HEK293T (cell line): ENCODE data around the gene CHURC1.

Source experiments
- CTCF ChIA-PET: fragments of 350-600 bp; formaldehyde crosslinking; extraction: SDS; loops from one replicate; lab custom pipeline; 2021; ENCODE audit warnings: antibody characterized with exemption, inconsistent platforms; lab: Yijun Ruan, JAX
- POLR2A ChIA-PET: fragments of 350-600 bp; formaldehyde crosslinking; extraction: SDS; loops from one replicate; lab custom pipeline; 2020; ENCODE audit warnings: antibody characterized with exemption, inconsistent platforms; lab: Yijun Ruan, JAX
- DNase-seq: peaks from one replicate; pipeline ENCODE4 v3.0.0; 2012; ENCODE audit warnings: mixed read lengths; ENCODE audit errors: extremely low spot score
- ARNT ChIP-seq: fragments of 450-650 bp; IDR thresholded peaks from 2 replicates; pipeline ENCODE4 v1.6.1; 2017; ENCODE audit warnings: mild to moderate bottlenecking
- BHLHE40 ChIP-seq: fragments of 450-650 bp; IDR thresholded peaks from 2 replicates; pipeline ENCODE4 v1.6.1; 2016; ENCODE audit warnings: mild to moderate bottlenecking, moderate library complexity, borderline replicate concordance
- CTBP1 ChIP-seq: fragments of 450-650 bp; IDR thresholded peaks from 2 replicates; pipeline ENCODE4 v1.6.1; 2016; ENCODE audit warnings: borderline replicate concordance
- ELF4 ChIP-seq: fragments of 450-650 bp; IDR thresholded peaks from 2 replicates; pipeline ENCODE4 v1.6.1; 2017; ENCODE audit warnings: antibody characterized with exemption
- FOXA1 ChIP-seq: fragments of 450-650 bp; IDR thresholded peaks from 2 replicates; pipeline ENCODE4 v1.6.1; 2016; ENCODE audit warnings: mild to moderate bottlenecking
- FOXK2 ChIP-seq: fragments of 450-650 bp; IDR thresholded peaks from 2 replicates; pipeline ENCODE4 v1.6.1; 2016; ENCODE audit warnings: mild to moderate bottlenecking
- FOXM1 ChIP-seq: fragments of 450-650 bp; IDR thresholded peaks from 2 replicates; pipeline ENCODE4 v1.6.1; 2017; ENCODE audit warnings: mild to moderate bottlenecking, borderline replicate concordance
- HDGF ChIP-seq: fragments of 450-650 bp; IDR thresholded peaks from 2 replicates; pipeline ENCODE4 v1.6.1; 2017; ENCODE audit warnings: antibody characterized with exemption, borderline replicate concordance
- L3MBTL2 ChIP-seq: fragments of 450-650 bp; conservative IDR thresholded peaks from 2 replicates; pipeline ENCODE4 v1.6.1; 2016; ENCODE audit warnings: mild to moderate bottlenecking
- LEF1 ChIP-seq: fragments of 450-650 bp; IDR thresholded peaks from 2 replicates; pipeline ENCODE4 v1.6.1; 2017; ENCODE audit warnings: mild to moderate bottlenecking, borderline replicate concordance
- NFRKB ChIP-seq: fragments of 450-650 bp; IDR thresholded peaks from 2 replicates; pipeline ENCODE4 v1.6.1; 2016; ENCODE audit warnings: mild to moderate bottlenecking, moderate library complexity
- PKNOX1 ChIP-seq: fragments of 450-650 bp; IDR thresholded peaks from 2 replicates; pipeline ENCODE4 v1.6.1; 2016
- SP1 ChIP-seq: fragments of 450-650 bp; IDR thresholded peaks from 2 replicates; pipeline ENCODE4 v1.6.1; 2017
- SUZ12 ChIP-seq: fragments of 450-650 bp; IDR thresholded peaks from 2 replicates; pipeline ENCODE4 v1.6.1; 2016; ENCODE audit warnings: mild to moderate bottlenecking
- TARDBP ChIP-seq: fragments of 450-650 bp; IDR thresholded peaks from 2 replicates; pipeline ENCODE4 v1.6.1; 2016
- ZNF384 ChIP-seq: fragments of 450-650 bp; IDR thresholded peaks from 2 replicates; pipeline ENCODE4 v1.6.1; 2016

The CHURC1 gene

GRCh38 chr14:64878837-64879634 lies 35.2 kb upstream of the CHURC1 start:
- CTCF ChIA-PET: interaction anchor here (0.7 to 5.1 kb wide), 6 partner anchors 11 to 624 kb away, joined by 3 to 30 read pairs (median 3); no protein-coding TSS in a partner anchor
- POLR2A ChIA-PET: interaction anchor here (0.6 to 2.0 kb wide), 3 partner anchors 108 to 491 kb away, joined by 3 to 5 read pairs (median 4); partner anchors contain the start of genes FNTB and MTHFD1
- TF ChIP-seq NFRKB: no peak
- DNase-seq: peak; percentile 20

- peak; percentile 60 for DNase-seq
- ChIA-PET POLR2A (interaction anchor here (0.6 to 1.5 kb wide), 8 partner anchors 12 to 492 kb away, joined by 3 to 8 read pairs (median 4); partner anchors contain the start of gene MTHFD1), CTCF (interaction anchor here (0.5 to 5.1 kb wide), 6 partner anchors 11 to 229 kb away, joined by 3 to 30 read pairs (median 10); no protein-coding TSS in a partner anchor)
- TF ChIP-seq BHLHE40: no peak
- TF ChIP-seq NFRKB: no peak
- no peak for TF ChIP-seq SUZ12
- TF ChIP-seq FOXK2: no peak
- TF ChIP-seq FOXM1: no peak
- peak; percentile 81 for TF ChIP-seq PKNOX1
- no peak for TF ChIP-seq HDGF
- TF ChIP-seq L3MBTL2: no peak
- TF ChIP-seq ZNF384: no peak
Observed at GRCh38 chr14:64879635-64880220, 34.5 kb upstream of the CHURC1 start, which contains the start of gene SPTB. SPTB (minus strand) TSS chr14:64879907; CDS start chr14:64823094, 56,813 bp downstream.

GRCh38 chr14:64880221-64881121 lies 33.8 kb upstream of the CHURC1 start:
- peak; percentile 77 for DNase-seq
- peak; percentile 54 for TF ChIP-seq L3MBTL2
- no peak for TF ChIP-seq FOXM1
- ChIA-PET CTCF (interaction anchor here (0.6 to 5.1 kb wide), 6 partner anchors 11 to 57 kb away, joined by 3 to 30 read pairs (median 11); no protein-coding TSS in a partner anchor), POLR2A (interaction anchor here (0.6 to 1.5 kb wide), 8 partner anchors 11 to 118 kb away, joined by 3 to 8 read pairs (median 4); no protein-coding TSS in a partner anchor)

- POLR2A ChIA-PET: no interaction called here
- DNase-seq: no peak
- TF ChIP-seq PKNOX1: no peak
- no peak for TF ChIP-seq LEF1
- no peak for TF ChIP-seq BHLHE40
- TF ChIP-seq ELF4: no peak
- TF ChIP-seq TARDBP: no peak
- TF ChIP-seq CTBP1: no peak
- TF ChIP-seq SUZ12: no peak
- no peak for TF ChIP-seq L3MBTL2
- TF ChIP-seq ARNT: no peak
- no peak for TF ChIP-seq FOXK2
- TF ChIP-seq HDGF: no peak
- TF ChIP-seq NFRKB: no peak
- TF ChIP-seq SP1: no peak
- no peak for TF ChIP-seq FOXM1
- no peak for TF ChIP-seq FOXA1
- no peak for TF ChIP-seq ZNF384
- CTCF ChIA-PET: interaction anchor here (0.7 to 8.2 kb wide), 2 partner anchors 62 to 78 kb away, joined by 4 to 96 read pairs; no protein-coding TSS in a partner anchor
Observed at GRCh38 chr14:64885559-64885958, 28.7 kb upstream of the CHURC1 start.

- ChIA-PET POLR2A (no interaction called here), CTCF (interaction anchor here (0.6 to 8.2 kb wide), 2 partner anchors 66 to 212 kb away, joined by 3 to 96 read pairs; no protein-coding TSS in a partner anchor)
- DNase-seq: no peak
- TF ChIP-seq FOXM1: no peak
- TF ChIP-seq SP1: no peak
- TF ChIP-seq BHLHE40: no peak
- no peak for TF ChIP-seq HDGF
- no peak for TF ChIP-seq ZNF384
- TF ChIP-seq L3MBTL2: no peak
- TF ChIP-seq TARDBP: no peak
Observed at GRCh38 chr14:64889352-64889751, 24.9 kb upstream of the CHURC1 start.

- ChIA-PET CTCF (interaction anchor here (0.5 to 8.2 kb wide), 29 partner anchors 9 to 220 kb away, joined by 3 to 96 read pairs (median 5); partner anchors contain the start of gene CHURC1), POLR2A (interaction anchor here (0.8 to 1.4 kb wide), 3 partner anchors 11 to 69 kb away, joined by 3 to 4 read pairs (median 3); partner anchors contain the start of gene SPTB)
- no peak for DNase-seq
- TF ChIP-seq NFRKB: no peak
- no peak for TF ChIP-seq SUZ12
- TF ChIP-seq L3MBTL2: no peak
- no peak for TF ChIP-seq HDGF
- TF ChIP-seq ZNF384: no peak
- TF ChIP-seq SP1: no peak
- TF ChIP-seq FOXA1: no peak
- TF ChIP-seq PKNOX1: no peak
- no peak for TF ChIP-seq FOXK2
- no peak for TF ChIP-seq CTBP1
- TF ChIP-seq FOXM1: no peak
- TF ChIP-seq LEF1: no peak
- TF ChIP-seq ELF4: no peak
- no peak for TF ChIP-seq ARNT
- TF ChIP-seq TARDBP: no peak
- TF ChIP-seq BHLHE40: no peak
Observed at GRCh38 chr14:64891173-64891838, 22.9 kb upstream of the CHURC1 start.
